ENCODE measurements around the gene MCEE.
A peak's percentile ranks its signal among the peaks of the same experiment; 100 is the strongest.

The MCEE gene

GRCh38 chr2:71069376-71069775, 60.7 kb downstream of the MCEE start:
- H3K4me1 ChIP-seq (ENCODE audit: control insufficient read depth, insufficient read depth, low read length): no peaks in the 10 kb centered on the region
- peak overlapping the region; percentile 96 for H3K4me3 ChIP-seq (ENCODE audit: low read length)
- H3K27ac ChIP-seq (ENCODE audit: low read depth, low read length): no peak overlapping the region
- H3K27me3 ChIP-seq (ENCODE audit: control insufficient read depth, insufficient read depth, low read length): no peaks in the 10 kb centered on the region
- peaks cover 9% of the 10 kb centered on the region for H3K36me3 ChIP-seq (ENCODE audit: control insufficient read depth, insufficient read depth, low read length)
- no peak overlapping the region for H3K9ac ChIP-seq (ENCODE audit: low read length)

- peak within 1 kb of the TSS; percentile 93 for H3K9ac ChIP-seq (ENCODE audit: low read length)
- no peaks in the 10 kb centered on the region for H3K27me3 ChIP-seq (ENCODE audit: control insufficient read depth, insufficient read depth, low read length)
- peaks cover 2% of the 10 kb centered on the region for H3K36me3 ChIP-seq (ENCODE audit: control insufficient read depth, insufficient read depth, low read length)
- H3K4me1 ChIP-seq (ENCODE audit: control insufficient read depth, insufficient read depth, low read length): no peaks in the 10 kb centered on the region
- peak within 1 kb of the TSS; percentile 96 for H3K4me3 ChIP-seq (ENCODE audit: low read length)
- H3K27ac ChIP-seq (ENCODE audit: low read depth, low read length): peak within 1 kb of the TSS; percentile 97
These were observed 61.6 kb downstream of the MCEE start, which contains the start of gene NAGK for GRCh38 chr2:71068218-71069035. TSS of gene NAGK (plus strand) at chr2:71068648. CDS start at chr2:71068684, 36 bp downstream.

GRCh38 chr2:71067567-71068217, 62.3 kb downstream of the MCEE start:
- Histone ChIP-seq H3K36me3 (ENCODE audit: control insufficient read depth, insufficient read depth, low read length) (no peaks in the 10 kb centered on the region), H3K4me3 (ENCODE audit: low read length) (peak overlapping the region; percentile 96), H3K9ac (ENCODE audit: low read length) (peak overlapping the region; percentile 93), H3K27ac (ENCODE audit: low read depth, low read length) (peak overlapping the region; percentile 97), H3K4me1 (ENCODE audit: control insufficient read depth, insufficient read depth, low read length) (no peaks in the 10 kb centered on the region), H3K27me3 (ENCODE audit: control insufficient read depth, insufficient read depth, low read length) (no peaks in the 10 kb centered on the region)

- H3K27ac ChIP-seq (ENCODE audit: low read depth, low read length): no peak overlapping the region
- H3K27me3 ChIP-seq (ENCODE audit: control insufficient read depth, insufficient read depth, low read length): no peaks in the 10 kb centered on the region
- no peaks in the 10 kb centered on the region for H3K36me3 ChIP-seq (ENCODE audit: control insufficient read depth, insufficient read depth, low read length)
- no peak overlapping the region for H3K9ac ChIP-seq (ENCODE audit: low read length)
- H3K4me1 ChIP-seq (ENCODE audit: control insufficient read depth, insufficient read depth, low read length): no peaks in the 10 kb centered on the region
- H3K4me3 ChIP-seq (ENCODE audit: low read length): no peak overlapping the region
These were observed 63.2 kb downstream of the MCEE start for GRCh38 chr2:71066856-71067255.

GRCh38 chr2:71064754-71065621, 65.0 kb downstream of the MCEE start:
- no peaks in the 10 kb centered on the region for H3K27me3 ChIP-seq (ENCODE audit: control insufficient read depth, insufficient read depth, low read length)
- H3K36me3 ChIP-seq (ENCODE audit: control insufficient read depth, insufficient read depth, low read length): no peaks in the 10 kb centered on the region
- no peak overlapping the region for H3K9ac ChIP-seq (ENCODE audit: low read length)
- no peak overlapping the region for H3K4me3 ChIP-seq (ENCODE audit: low read length)
- H3K4me1 ChIP-seq (ENCODE audit: control insufficient read depth, insufficient read depth, low read length): no peaks in the 10 kb centered on the region
- H3K27ac ChIP-seq (ENCODE audit: low read depth, low read length): peak overlapping the region; percentile 40

- H3K4me1 ChIP-seq (ENCODE audit: control insufficient read depth, insufficient read depth, low read length): no peaks in the 10 kb centered on the region
- H3K27ac ChIP-seq (ENCODE audit: low read depth, low read length): peak overlapping the region; percentile 22
- H3K4me3 ChIP-seq (ENCODE audit: low read length): no peak overlapping the region
- no peaks in the 10 kb centered on the region for H3K36me3 ChIP-seq (ENCODE audit: control insufficient read depth, insufficient read depth, low read length)
- H3K9ac ChIP-seq (ENCODE audit: low read length): no peak overlapping the region
- no peaks in the 10 kb centered on the region for H3K27me3 ChIP-seq (ENCODE audit: control insufficient read depth, insufficient read depth, low read length)
These were observed 65.9 kb downstream of the MCEE start for GRCh38 chr2:71064110-71064611.

GRCh38 chr2:71063216-71063615, 66.8 kb downstream of the MCEE start:
- H3K9ac ChIP-seq (ENCODE audit: low read length): no peak overlapping the region
- no peak overlapping the region for H3K4me3 ChIP-seq (ENCODE audit: low read length)
- H3K27ac ChIP-seq (ENCODE audit: low read depth, low read length): no peak overlapping the region
- H3K4me1 ChIP-seq (ENCODE audit: control insufficient read depth, insufficient read depth, low read length): no peaks in the 10 kb centered on the region
- H3K36me3 ChIP-seq (ENCODE audit: control insufficient read depth, insufficient read depth, low read length): no peaks in the 10 kb centered on the region
- H3K27me3 ChIP-seq (ENCODE audit: control insufficient read depth, insufficient read depth, low read length): no peaks in the 10 kb centered on the region

GRCh38 chr2:71060871-71061270, 69.2 kb downstream of the MCEE start:
- no peak overlapping the region for H3K27ac ChIP-seq (ENCODE audit: low read depth, low read length)
- H3K9ac ChIP-seq (ENCODE audit: low read length): no peak overlapping the region
- no peak overlapping the region for H3K4me3 ChIP-seq (ENCODE audit: low read length)
- no peaks in the 10 kb centered on the region for H3K27me3 ChIP-seq (ENCODE audit: control insufficient read depth, insufficient read depth, low read length)
- H3K36me3 ChIP-seq (ENCODE audit: control insufficient read depth, insufficient read depth, low read length): no peaks in the 10 kb centered on the region
- H3K4me1 ChIP-seq (ENCODE audit: control insufficient read depth, insufficient read depth, low read length): no peaks in the 10 kb centered on the region

GRCh38 chr2:71060211-71060610, 69.8 kb downstream of the MCEE start:
- Histone ChIP-seq H3K36me3 (ENCODE audit: control insufficient read depth, insufficient read depth, low read length) (no peaks in the 10 kb centered on the region), H3K4me3 (ENCODE audit: low read length) (no peak overlapping the region), H3K27ac (ENCODE audit: low read depth, low read length) (no peak overlapping the region), H3K4me1 (ENCODE audit: control insufficient read depth, insufficient read depth, low read length) (no peaks in the 10 kb centered on the region), H3K27me3 (ENCODE audit: control insufficient read depth, insufficient read depth, low read length) (no peaks in the 10 kb centered on the region), H3K9ac (ENCODE audit: low read length) (no peak overlapping the region)
